ENCODE results near the gene CEP57L1.
A peak's percentile ranks its signal among the peaks of the same experiment; 100 is the strongest.
"Not testable (repeated sequence)": the region's sequence is repeated elsewhere in the genome, so short reads cannot be mapped to it uniquely, and the experiment has no call there.

CEP57L1 gene

DNA sequence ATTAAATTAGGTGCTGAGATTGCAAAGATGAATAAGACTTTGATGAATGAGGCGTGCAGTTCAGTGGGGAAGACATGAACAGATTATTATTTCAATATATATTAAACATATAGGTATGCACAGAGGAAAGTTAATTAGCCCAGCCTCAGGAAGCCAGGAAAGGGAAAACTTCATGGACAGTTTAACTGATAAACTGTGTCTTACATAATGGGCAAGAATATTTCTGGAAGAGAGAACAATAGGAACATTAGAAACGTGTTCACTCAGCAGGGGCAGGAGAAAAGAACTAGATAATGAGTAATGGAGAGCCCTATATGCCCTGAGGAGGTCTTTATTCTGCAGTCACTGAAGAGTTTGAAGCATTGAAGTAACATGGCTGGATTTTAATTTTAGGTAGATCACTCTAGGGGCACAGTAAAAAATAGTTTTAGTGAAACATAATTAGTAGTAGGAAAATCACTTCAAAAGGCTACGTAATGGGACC lies 23.6 kb downstream of the CEP57L1 start:
- TF ChIP-seq, protein P1, sequence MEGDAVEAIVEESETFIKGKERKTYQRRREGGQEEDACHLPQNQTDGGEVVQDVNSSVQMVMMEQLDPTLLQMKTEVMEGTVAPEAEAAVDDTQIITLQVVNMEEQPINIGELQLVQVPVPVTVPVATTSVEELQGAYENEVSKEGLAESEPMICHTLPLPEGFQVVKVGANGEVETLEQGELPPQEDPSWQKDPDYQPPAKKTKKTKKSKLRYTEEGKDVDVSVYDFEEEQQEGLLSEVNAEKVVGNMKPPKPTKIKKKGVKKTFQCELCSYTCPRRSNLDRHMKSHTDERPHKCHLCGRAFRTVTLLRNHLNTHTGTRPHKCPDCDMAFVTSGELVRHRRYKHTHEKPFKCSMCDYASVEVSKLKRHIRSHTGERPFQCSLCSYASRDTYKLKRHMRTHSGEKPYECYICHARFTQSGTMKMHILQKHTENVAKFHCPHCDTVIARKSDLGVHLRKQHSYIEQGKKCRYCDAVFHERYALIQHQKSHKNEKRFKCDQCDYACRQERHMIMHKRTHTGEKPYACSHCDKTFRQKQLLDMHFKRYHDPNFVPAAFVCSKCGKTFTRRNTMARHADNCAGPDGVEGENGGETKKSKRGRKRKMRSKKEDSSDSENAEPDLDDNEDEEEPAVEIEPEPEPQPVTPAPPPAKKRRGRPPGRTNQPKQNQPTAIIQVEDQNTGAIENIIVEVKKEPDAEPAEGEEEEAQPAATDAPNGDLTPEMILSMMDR (conservative IDR thresholded peaks at IDR 0.05; ENCODE audit: control insufficient read depth, insufficient read depth, low read depth, low read length), result no peak
- no peak for DNase-seq (ENCODE audit: low read depth)
- H3K4me3 ChIP-seq (ENCODE audit: control insufficient read depth, low read depth, low read length), result no peak overlapping the region

- TF ChIP-seq, protein P1 (conservative IDR thresholded peaks at IDR 0.05; ENCODE audit: control insufficient read depth, insufficient read depth, low read depth, low read length), result no peak
- peak; percentile 38 for DNase-seq (ENCODE audit: low read depth)
- H3K4me3 ChIP-seq (ENCODE audit: control insufficient read depth, low read depth, low read length), result no peak overlapping the region
Measured at GRCh38 chr6:109121411-109121810, 26.1 kb downstream of the CEP57L1 start.

DNA sequence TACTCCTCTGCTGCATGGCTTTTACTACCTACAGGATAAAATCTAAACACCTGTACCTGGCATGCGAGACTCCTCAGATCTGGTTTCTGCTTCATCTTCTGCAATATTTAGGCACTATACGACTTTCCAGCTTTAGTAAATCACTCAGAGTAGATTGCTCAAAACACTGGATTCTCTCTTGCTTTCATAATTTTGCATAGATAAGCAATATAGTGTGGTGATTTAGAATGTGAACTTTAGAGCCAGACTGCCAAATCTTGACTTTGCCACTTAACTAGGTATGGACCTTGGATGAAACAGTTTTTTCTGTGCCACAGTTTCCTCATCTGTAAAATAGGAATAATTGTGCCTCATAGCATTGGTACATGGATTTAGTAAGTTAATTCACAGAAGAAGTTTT lies 28.9 kb downstream of the CEP57L1 start:
- TF ChIP-seq, protein P1 (conservative IDR thresholded peaks at IDR 0.05; ENCODE audit: control insufficient read depth, insufficient read depth, low read depth, low read length), result no peak
- no peak overlapping the region for H3K4me3 ChIP-seq (ENCODE audit: control insufficient read depth, low read depth, low read length)
- DNase-seq (ENCODE audit: low read depth), result no peak

DNA sequence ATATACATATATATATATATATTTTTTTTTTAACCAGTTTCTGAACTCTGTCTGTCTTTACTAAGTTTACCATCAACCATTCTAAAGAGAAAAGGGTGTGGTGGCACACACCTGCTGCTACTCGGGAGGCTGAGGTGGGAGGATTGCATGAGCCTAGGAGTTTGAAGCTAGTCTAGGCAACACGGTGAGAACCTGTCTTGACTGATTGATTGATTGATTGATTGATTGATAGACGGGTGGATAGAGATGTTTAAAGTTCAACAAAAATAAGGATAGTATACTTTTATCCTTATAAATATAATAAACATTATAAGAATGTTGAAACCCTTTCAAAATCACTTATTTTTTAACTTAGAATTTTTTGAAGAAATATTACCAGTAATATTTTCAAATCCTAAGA lies 30.2 kb downstream of the CEP57L1 start:
- no peak for DNase-seq (ENCODE audit: low read depth)
- no peak overlapping the region for H3K4me3 ChIP-seq (ENCODE audit: control insufficient read depth, low read depth, low read length)
- TF ChIP-seq, protein P1 (conservative IDR thresholded peaks at IDR 0.05; ENCODE audit: control insufficient read depth, insufficient read depth, low read depth, low read length), result no peak

DNA sequence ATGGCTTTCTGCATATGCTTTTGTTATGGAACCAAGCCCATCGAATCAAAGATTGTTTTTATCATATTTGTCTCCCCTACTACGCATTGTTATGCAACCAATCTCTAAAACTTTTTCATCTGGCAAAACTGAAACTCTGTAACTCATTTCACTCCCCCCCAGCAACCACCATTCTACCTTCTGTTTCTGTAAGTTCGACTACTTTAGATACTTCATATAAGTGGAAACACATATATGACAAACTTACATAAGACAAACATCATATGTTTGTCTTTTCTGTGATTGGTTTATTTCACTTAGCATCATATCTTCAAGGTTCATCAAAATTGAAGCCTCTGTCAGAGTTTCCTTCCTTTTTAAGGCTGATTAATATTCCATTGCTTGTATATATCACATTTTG lies 34.8 kb downstream of the CEP57L1 start:
- TF ChIP-seq, protein P1 (conservative IDR thresholded peaks at IDR 0.05; ENCODE audit: control insufficient read depth, insufficient read depth, low read depth, low read length), result no peak
- DNase-seq (ENCODE audit: low read depth), result no peak
- no peak overlapping the region for H3K4me3 ChIP-seq (ENCODE audit: control insufficient read depth, low read depth, low read length)

GRCh38 chr6:109135600-109135999 lies 40.3 kb downstream of the CEP57L1 start:
- not testable (repeated sequence) for H3K4me3 ChIP-seq (ENCODE audit: control insufficient read depth, low read depth, low read length); DNase-seq (ENCODE audit: low read depth)

GRCh38 chr6:109136039-109136438 lies 40.7 kb downstream of the CEP57L1 start:
- H3K4me3 ChIP-seq (ENCODE audit: control insufficient read depth, low read depth, low read length); DNase-seq (ENCODE audit: low read depth): not testable (repeated sequence)

- H3K4me3 ChIP-seq (ENCODE audit: control insufficient read depth, low read depth, low read length); DNase-seq (ENCODE audit: low read depth): not testable (repeated sequence)
Measured at GRCh38 chr6:109136530-109136929, 41.2 kb downstream of the CEP57L1 start.
